HCT116 (cell line): ENCODE results near the gene MAP3K20. TPM values are rescaled to one million over a fixed set of nuclear protein-coding genes. Genes with fewer than 3 reads are reported as not detected.

Source experiments
- ATAC-seq: fragments of 200-7000 bp; cut with Tn5 transposase; 2 replicates; pipeline ENCODE4 v1.9.1; 2020; ENCODE audit warnings: mild to moderate bottlenecking, moderate library complexity
- BruUV-seq: library from RNA; stranded (reverse); fragments of 400-500 nt; replicated peaks from 2 replicates; lab custom pipeline; 2021; lab: Mats Ljungman, UMichigan
- CTCF ChIA-PET: fragments of 300-600 bp; sonication (Branson Sonifier 250); formaldehyde crosslinking; loops from one replicate; lab custom pipeline; 2021; ENCODE audit warnings: antibody characterized with exemption; lab: Charles Lee
- POLR2A ChIA-PET: fragments of 300-600, 350-600 bp; sonication (Branson Sonifier 250); formaldehyde crosslinking; loops from one replicate; lab custom pipeline; 2021; ENCODE audit warnings: antibody characterized with exemption; lab: Charles Lee
- RAD21 ChIA-PET, 2 experiments: fragments of 300-600 bp; sonication (Branson Sonifier 250); formaldehyde crosslinking; loops; one replicate each; lab custom pipeline; 2023; ENCODE audit warnings: low total read pairs in 2 of 2; ENCODE audit not compliant: uncharacterized antibody in 2 of 2, unreplicated experiment in 2 of 2, low non-redundant PET in 1 of 2; lab: Charles Lee
- DNase-seq: peaks from one replicate; pipeline ENCODE4 v3.0.0-alpha.2; 2010; ENCODE audit warnings: low read depth, low spot score
- H2AFZ ChIP-seq: fragments of 200-600 bp; shearing (Covaris generic), sonication (generic); 2 replicates; pipeline ENCODE4 v1.6.1; 2017; ENCODE audit warnings: low read depth, mixed run types, mixed read lengths, antibody characterized with exemption, low read length; ENCODE audit not compliant: poor library complexity, severe bottlenecking
- H3K27ac ChIP-seq: 2 replicates; pipeline ENCODE4 v1.5.1; 2012; ENCODE audit warnings: low read depth, low read length
- H3K27me3 ChIP-seq: fragments of 200-600 bp; sonication (generic); 2 replicates; pipeline ENCODE4 v1.6.1; 2016; ENCODE audit warnings: mixed run types, low read length, mixed read lengths; ENCODE audit not compliant: insufficient read depth
- H3K36me3 ChIP-seq, 2 experiments: fragments of 200-500 bp in 1 of 2; fragments of 200-600 bp in 1 of 2; sonication (Bioruptor generic) in 1 of 2; sonication (generic) in 1 of 2; 2 replicates each; pipeline versions ENCODE4 v1.5.1 to v1.6.1; 2014 to 2016; ENCODE audit warnings: low read length in 2 of 2, inconsistent platforms in 1 of 2, mixed read lengths in 1 of 2, mixed run types in 1 of 2; ENCODE audit not compliant: insufficient read depth in 2 of 2, control insufficient read depth in 1 of 2
- H3K4me1 ChIP-seq, 2 experiments: fragments of 200-600 bp in 1 of 2; sonication (generic) in 1 of 2; 2 replicates each; pipeline versions ENCODE4 v1.5.1 to v1.6.1; 2012 to 2017; ENCODE audit warnings: low read length in 2 of 2, inconsistent platforms in 1 of 2, mild to moderate bottlenecking in 1 of 2, mixed read lengths in 1 of 2, mixed run types in 1 of 2, moderate library complexity in 1 of 2; ENCODE audit not compliant: insufficient read depth in 2 of 2, control insufficient read depth in 1 of 2
- H3K4me2 ChIP-seq: fragments of 200-600 bp; sonication (generic); 2 replicates; pipeline ENCODE4 v1.6.1; 2017; ENCODE audit warnings: mixed run types, low read length, mixed read lengths
- H3K4me3 ChIP-seq, 2 experiments: fragments of 200-600 bp in 1 of 2; sonication (generic) in 1 of 2; replicated peaks in 1 of 2; 2 replicates each; pipeline ENCODE4 v1.5.1; 2011 to 2016; ENCODE audit warnings: low read length in 2 of 2, control low read depth in 1 of 2, low read depth in 1 of 2, mild to moderate bottlenecking in 1 of 2, mixed read lengths in 1 of 2, mixed run types in 1 of 2
- H3K79me2 ChIP-seq: fragments of 200-600 bp; sonication (generic); 2 replicates; pipeline ENCODE4 v1.6.1; 2017; ENCODE audit warnings: mild to moderate bottlenecking, mixed run types, low read length, moderate library complexity, mixed read lengths; ENCODE audit not compliant: insufficient read depth
- H3K9ac ChIP-seq: fragments of 200-600 bp; sonication (generic); 2 replicates; pipeline ENCODE4 v1.6.1; 2016; ENCODE audit warnings: low read length, mixed read lengths
- H3K9me2 ChIP-seq: fragments of 200-600 bp; sonication (generic), shearing (Covaris generic); 2 replicates; pipeline ENCODE4 v1.6.1; 2017; ENCODE audit warnings: mixed run types, mild to moderate bottlenecking, moderate library complexity; ENCODE audit not compliant: insufficient read depth
- H3K9me3 ChIP-seq, 2 experiments: fragments of 200-500 bp in 1 of 2; fragments of 200-600 bp in 1 of 2; sonication (Bioruptor generic) in 1 of 2; sonication (generic) in 1 of 2; 2 replicates each; pipeline ENCODE4 v1.6.1; 2014 to 2017; ENCODE audit warnings: low read length in 2 of 2, mixed read lengths in 2 of 2, inconsistent platforms in 1 of 2, low read depth in 1 of 2, mild to moderate bottlenecking in 1 of 2, mixed run types in 1 of 2, moderate library complexity in 1 of 2; ENCODE audit not compliant: control insufficient read depth in 1 of 2, insufficient read depth in 1 of 2
- H4K20me1 ChIP-seq: fragments of 200-600 bp; sonication (generic), shearing (Covaris generic); 2 replicates; pipeline ENCODE4 v1.6.1; 2017; ENCODE audit warnings: mixed run types, mild to moderate bottlenecking, moderate library complexity; ENCODE audit not compliant: insufficient read depth
- CEBPB ChIP-seq: IDR thresholded peaks from 2 replicates; pipeline ENCODE4 v1.6.1; 2012; ENCODE audit warnings: low read depth
- EGR1 ChIP-seq: IDR thresholded peaks from 2 replicates; pipeline ENCODE4 v1.6.1; 2012; ENCODE audit warnings: low read depth
- ELF1 ChIP-seq: IDR thresholded peaks from 2 replicates; pipeline ENCODE4 v1.6.1; 2012; ENCODE audit warnings: low read depth, borderline replicate concordance
- FOSL1 ChIP-seq: IDR thresholded peaks from 2 replicates; pipeline ENCODE4 v1.6.1; 2012; ENCODE audit warnings: low read depth
- JUND ChIP-seq: IDR thresholded peaks from 2 replicates; pipeline ENCODE4 v1.6.1; 2012
- MAX ChIP-seq: IDR thresholded peaks from 2 replicates; pipeline ENCODE4 v1.6.1; 2012
- POLR2AphosphoS5 ChIP-seq: IDR thresholded peaks from 2 replicates; pipeline ENCODE4 v1.6.1; 2011; ENCODE audit warnings: mild to moderate bottlenecking, low read depth, low read length, moderate library complexity
- SIN3A ChIP-seq: IDR thresholded peaks from 2 replicates; pipeline ENCODE4 v1.6.1; 2012; ENCODE audit warnings: low read depth
- intact Hi-C: fragments of 100-400 bp; cut with micrococcal nuclease; formaldehyde crosslinking; loops from 2 replicates; pipeline ENCODE4 v1.10.0; 2022
- total RNA-seq: library from RNA; stranded (reverse); gene quantifications from one replicate; pipeline ENCODE4 v1.2.1, GENCODE V29; 2021; ENCODE audit not compliant: unreplicated experiment
- TF ChIP-seq, protein P1 (sequence below): IDR thresholded peaks from 2 replicates; pipeline ENCODE4 v1.6.1; 2012; ENCODE audit warnings: low read depth

Gene MAP3K20
- total RNA-seq, 1 experiment from 2014 or later, result 40.0 TPM

DNA sequence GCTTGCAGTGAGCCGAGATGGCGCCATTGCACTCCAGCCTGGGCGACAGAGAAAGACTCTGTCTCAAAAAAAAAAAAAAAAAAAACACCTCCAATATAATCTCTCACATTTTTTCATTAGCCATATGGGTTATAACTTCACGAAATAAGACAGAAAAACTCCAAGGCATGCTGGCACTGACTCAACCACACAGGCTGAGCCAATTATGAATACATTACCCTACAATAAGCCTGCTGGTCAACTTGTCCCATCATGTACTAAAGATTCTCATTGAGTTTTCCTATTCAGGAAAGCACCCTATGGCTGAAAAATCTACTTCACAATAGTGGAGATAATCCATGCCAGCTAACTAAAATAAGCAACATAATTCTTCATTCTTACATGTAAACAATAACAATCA, 12.8 kb upstream of the MAP3K20 start (continued):
- TF ChIP-seq, protein P1, sequence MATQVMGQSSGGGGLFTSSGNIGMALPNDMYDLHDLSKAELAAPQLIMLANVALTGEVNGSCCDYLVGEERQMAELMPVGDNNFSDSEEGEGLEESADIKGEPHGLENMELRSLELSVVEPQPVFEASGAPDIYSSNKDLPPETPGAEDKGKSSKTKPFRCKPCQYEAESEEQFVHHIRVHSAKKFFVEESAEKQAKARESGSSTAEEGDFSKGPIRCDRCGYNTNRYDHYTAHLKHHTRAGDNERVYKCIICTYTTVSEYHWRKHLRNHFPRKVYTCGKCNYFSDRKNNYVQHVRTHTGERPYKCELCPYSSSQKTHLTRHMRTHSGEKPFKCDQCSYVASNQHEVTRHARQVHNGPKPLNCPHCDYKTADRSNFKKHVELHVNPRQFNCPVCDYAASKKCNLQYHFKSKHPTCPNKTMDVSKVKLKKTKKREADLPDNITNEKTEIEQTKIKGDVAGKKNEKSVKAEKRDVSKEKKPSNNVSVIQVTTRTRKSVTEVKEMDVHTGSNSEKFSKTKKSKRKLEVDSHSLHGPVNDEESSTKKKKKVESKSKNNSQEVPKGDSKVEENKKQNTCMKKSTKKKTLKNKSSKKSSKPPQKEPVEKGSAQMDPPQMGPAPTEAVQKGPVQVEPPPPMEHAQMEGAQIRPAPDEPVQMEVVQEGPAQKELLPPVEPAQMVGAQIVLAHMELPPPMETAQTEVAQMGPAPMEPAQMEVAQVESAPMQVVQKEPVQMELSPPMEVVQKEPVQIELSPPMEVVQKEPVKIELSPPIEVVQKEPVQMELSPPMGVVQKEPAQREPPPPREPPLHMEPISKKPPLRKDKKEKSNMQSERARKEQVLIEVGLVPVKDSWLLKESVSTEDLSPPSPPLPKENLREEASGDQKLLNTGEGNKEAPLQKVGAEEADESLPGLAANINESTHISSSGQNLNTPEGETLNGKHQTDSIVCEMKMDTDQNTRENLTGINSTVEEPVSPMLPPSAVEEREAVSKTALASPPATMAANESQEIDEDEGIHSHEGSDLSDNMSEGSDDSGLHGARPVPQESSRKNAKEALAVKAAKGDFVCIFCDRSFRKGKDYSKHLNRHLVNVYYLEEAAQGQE, result no peak
- no peak for TF ChIP-seq ELF1

DNA sequence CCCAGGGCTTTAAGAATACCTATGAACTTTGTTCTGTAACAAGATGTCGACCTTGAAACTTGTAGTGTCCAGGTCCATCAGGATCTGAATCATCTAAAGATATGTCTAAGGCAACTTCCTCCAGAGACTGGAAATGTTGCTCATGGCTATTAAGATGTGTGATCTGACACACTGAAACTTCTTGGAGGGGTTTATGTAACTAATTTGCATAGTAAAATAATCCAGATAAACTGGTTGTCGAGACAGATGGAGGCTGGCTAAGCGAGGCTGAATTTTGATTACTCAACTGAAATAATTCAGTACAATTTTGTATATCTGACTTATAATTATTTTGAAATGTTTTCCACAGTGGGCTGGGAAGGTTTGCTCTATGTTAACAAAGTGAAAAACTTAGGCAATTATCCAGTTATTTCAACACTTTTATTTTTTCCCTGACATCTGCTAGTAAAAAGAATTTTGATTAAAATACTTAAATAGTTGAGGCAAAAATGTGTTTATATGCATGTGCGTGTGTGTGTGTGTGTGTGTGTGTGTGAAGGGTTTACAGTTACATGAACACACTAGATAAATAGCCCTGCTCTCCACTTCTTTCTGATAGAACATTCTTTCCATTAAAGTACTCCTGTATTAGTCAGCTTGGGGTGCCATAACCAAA, 11.4 kb upstream of the MAP3K20 start:
- BruUV-seq, result no TSS peak
- Histone ChIP-seq H4K20me1 (no peaks in the 10 kb centered on the region), H3K27me3 (no peaks in the 10 kb centered on the region), H3K9me3 (no peaks in the 10 kb centered on the region), H3K4me3 (no peak overlapping the region), H3K4me1 (no peaks in the 10 kb centered on the region), H3K4me2 (no peak overlapping the region), H3K9ac (no peak overlapping the region), H3K36me3 (no peaks in the 10 kb centered on the region), H3K9me2 (no peaks in the 10 kb centered on the region), H3K79me2 (no peaks in the 10 kb centered on the region), H2AFZ (no peak overlapping the region), H3K27ac (no peak overlapping the region)
- CTCF ChIA-PET, result no interaction called here
- TF ChIP-seq ELF1 (no peak), CEBPB (no peak), MAX (no peak), FOSL1 (no peak), POLR2AphosphoS5 (no peak), JUND (no peak), SIN3A (no peak), EGR1 (no peak)
- RAD21 ChIA-PET, result no interaction called here
- ATAC-seq, result no peak
- intact Hi-C loops, result no loop called here
- POLR2A ChIA-PET, result no interaction called here
- no peak for DNase-seq
